ACC112 (cell line): ENCODE measurements around the gene ABCA8.
"Not testable (repeated sequence)": the region's sequence is repeated elsewhere in the genome, so short reads cannot be mapped to it uniquely, and the experiment has no call there.

ENCODE experiments used
- H2AFZ ChIP-seq: fragments of 200-600 bp; sonication (generic); one replicate; pipeline ENCODE4 v1.6.0; 2017; ENCODE audit warnings: antibody characterized with exemption, low read length; ENCODE audit not compliant: unreplicated experiment
- H3K27ac ChIP-seq: fragments of 200-600 bp; sonication (generic); 2 replicates; pipeline ENCODE4 v1.5.1; 2014; ENCODE audit warnings: low read depth, mild to moderate bottlenecking, antibody characterized with exemption, low read length, moderate library complexity
- H3K27me3 ChIP-seq: fragments of 200-600 bp; sonication (generic); 2 replicates; pipeline ENCODE4 v1.6.1; 2014; ENCODE audit warnings: mild to moderate bottlenecking, antibody characterized with exemption, low read length, moderate library complexity, mixed read lengths; ENCODE audit not compliant: insufficient read depth
- H3K36me3 ChIP-seq: fragments of 200-600 bp; sonication (generic); 2 replicates; pipeline ENCODE4 v1.6.1; 2016; ENCODE audit warnings: mild to moderate bottlenecking, antibody characterized with exemption, low read length, moderate library complexity, mixed read lengths; ENCODE audit not compliant: insufficient read depth
- H3K4me1 ChIP-seq: fragments of 200-600 bp; sonication (generic); one replicate; pipeline ENCODE4 v1.6.1; 2016; ENCODE audit warnings: low read length, mixed read lengths; ENCODE audit not compliant: insufficient read depth, unreplicated experiment, control insufficient read depth
- H3K4me3 ChIP-seq: fragments of 200-600 bp; sonication (generic); 2 replicates; pipeline ENCODE4 v1.5.1; 2014; ENCODE audit warnings: mild to moderate bottlenecking, low read depth, low read length
- H3K79me2 ChIP-seq: fragments of 200-600 bp; sonication (generic); one replicate; pipeline ENCODE4 v1.6.0; 2016; ENCODE audit warnings: low read length; ENCODE audit not compliant: control insufficient read depth, unreplicated experiment, insufficient read depth

Gene ABCA8, protein sequence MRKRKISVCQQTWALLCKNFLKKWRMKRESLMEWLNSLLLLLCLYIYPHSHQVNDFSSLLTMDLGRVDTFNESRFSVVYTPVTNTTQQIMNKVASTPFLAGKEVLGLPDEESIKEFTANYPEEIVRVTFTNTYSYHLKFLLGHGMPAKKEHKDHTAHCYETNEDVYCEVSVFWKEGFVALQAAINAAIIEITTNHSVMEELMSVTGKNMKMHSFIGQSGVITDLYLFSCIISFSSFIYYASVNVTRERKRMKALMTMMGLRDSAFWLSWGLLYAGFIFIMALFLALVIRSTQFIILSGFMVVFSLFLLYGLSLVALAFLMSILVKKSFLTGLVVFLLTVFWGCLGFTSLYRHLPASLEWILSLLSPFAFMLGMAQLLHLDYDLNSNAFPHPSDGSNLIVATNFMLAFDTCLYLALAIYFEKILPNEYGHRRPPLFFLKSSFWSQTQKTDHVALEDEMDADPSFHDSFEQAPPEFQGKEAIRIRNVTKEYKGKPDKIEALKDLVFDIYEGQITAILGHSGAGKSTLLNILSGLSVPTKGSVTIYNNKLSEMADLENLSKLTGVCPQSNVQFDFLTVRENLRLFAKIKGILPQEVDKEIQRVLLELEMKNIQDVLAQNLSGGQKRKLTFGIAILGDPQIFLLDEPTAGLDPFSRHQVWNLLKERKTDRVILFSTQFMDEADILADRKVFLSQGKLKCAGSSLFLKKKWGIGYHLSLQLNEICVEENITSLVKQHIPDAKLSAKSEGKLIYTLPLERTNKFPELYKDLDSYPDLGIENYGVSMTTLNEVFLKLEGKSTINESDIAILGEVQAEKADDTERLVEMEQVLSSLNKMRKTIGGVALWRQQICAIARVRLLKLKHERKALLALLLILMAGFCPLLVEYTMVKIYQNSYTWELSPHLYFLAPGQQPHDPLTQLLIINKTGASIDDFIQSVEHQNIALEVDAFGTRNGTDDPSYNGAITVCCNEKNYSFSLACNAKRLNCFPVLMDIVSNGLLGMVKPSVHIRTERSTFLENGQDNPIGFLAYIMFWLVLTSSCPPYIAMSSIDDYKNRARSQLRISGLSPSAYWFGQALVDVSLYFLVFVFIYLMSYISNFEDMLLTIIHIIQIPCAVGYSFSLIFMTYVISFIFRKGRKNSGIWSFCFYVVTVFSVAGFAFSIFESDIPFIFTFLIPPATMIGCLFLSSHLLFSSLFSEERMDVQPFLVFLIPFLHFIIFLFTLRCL (N-terminal part only)

DNA sequence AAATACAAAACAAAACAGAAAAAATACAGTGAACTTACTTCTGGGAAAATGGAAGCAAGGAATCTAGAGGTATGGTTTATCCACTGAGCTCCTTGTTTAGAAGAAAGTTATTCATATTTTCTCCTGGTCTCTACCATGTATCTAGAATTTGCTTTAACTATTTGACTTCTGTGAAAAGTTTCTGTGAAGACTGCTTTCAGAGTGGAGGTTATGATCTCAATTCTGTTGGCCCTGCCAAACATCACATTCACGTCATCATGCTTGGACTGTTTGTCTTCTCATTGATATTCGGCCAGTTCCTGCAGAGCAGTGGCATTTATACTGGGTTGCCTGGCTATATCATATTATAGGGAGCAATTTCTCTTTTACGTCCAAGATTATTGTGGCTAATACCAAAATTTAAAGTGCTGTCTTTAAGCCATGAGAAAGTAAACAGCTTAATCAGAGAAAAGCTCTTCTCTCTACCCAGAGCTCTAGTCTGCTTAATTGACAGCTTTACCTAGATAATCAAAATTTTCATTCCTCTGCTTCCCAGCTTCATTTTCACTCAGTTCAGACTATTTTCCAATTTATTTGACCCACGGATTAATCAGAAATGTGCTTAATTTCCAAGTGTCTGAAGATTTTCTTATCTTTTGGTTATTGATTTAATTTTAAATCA, at the start of gene ABCA8:
ABCA8 (minus strand) TSS at position 212 of the 661 bp plus-strand sequence. CDS start 13,358 bp downstream, outside the sequence.
- Histone ChIP-seq H3K36me3 (0 out of 2 replicates have a peak, but pooled peaks cover 3% of the 10 kb centered on the region), H3K4me3 (peak within 1 kb of the TSS; percentile 80), H3K27ac (peak within 1 kb of the TSS; percentile 64), H2AFZ (peak within 1 kb of the TSS; percentile 98), H3K79me2 (no peaks in the 10 kb centered on the region), H3K27me3 (no peaks in the 10 kb centered on the region), H3K4me1 (no peaks in the 10 kb centered on the region)

DNA sequence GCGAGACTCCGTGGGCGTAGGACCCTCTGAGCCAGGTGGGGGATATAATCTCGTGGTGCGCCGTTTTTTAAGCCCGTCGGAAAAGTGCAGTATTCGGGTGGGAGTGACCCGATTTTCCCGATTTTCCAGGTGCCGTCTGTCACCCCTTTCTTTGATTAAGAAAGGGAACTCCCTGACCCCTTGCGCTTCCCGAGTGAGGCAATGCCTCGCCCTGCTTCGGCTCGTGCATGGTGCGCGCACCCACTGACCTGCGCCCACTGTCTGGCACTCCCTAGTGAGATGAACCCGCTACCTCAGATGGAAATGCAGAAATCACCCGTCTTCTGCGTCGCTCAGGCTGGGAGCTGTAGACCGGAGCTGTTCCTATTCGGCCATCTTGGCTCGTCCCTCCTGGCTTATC, 49.6 kb upstream of the ABCA8 start:
- H3K4me3 ChIP-seq, H3K79me2 ChIP-seq, H3K27ac ChIP-seq, H3K36me3 ChIP-seq, H3K4me1 ChIP-seq, H3K27me3 ChIP-seq, H2AFZ ChIP-seq: not testable (repeated sequence)

DNA sequence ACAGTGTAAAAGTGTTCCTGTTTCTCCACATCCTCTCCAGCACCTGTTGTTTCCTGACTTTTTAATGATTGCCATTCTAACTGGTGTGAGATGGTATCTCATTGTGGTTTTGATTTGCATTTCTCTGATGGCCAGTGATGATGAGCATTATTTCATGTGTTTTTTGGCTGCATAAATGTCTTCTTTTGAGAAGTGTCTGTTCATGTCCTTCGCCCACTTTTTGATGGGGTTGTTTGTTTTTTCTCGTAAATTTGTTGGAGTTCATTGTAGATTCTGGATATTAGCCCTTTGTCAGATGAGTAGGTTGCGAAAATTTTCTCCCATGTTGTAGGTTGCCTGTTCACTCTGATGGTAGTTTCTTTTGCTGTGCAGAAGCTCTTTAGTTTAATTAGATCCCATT, 44.6 kb upstream of the ABCA8 start:
- not testable (repeated sequence) for H3K4me1 ChIP-seq, H2AFZ ChIP-seq, H3K27me3 ChIP-seq, H3K36me3 ChIP-seq, H3K4me3 ChIP-seq, H3K27ac ChIP-seq, H3K79me2 ChIP-seq

DNA sequence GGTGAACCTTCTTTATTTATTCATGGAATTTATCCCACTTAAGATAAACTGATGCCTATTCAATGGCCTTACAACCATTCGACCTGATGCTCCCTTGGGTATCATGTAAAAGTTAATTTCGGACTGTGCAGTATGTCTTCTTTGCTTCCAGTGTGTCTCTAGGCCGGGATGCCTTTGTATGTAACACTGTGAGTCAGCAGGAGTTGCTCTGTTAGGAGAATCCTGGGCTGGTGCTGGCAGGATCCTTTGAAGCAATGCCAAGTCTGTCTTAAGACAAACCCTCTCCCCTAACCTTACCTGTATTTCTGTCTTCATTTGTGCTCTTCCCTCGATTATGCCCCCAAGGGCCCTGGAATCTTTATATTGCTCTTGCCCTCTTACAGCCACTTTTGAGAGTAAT, 37.9 kb upstream of the ABCA8 start:
- Histone ChIP-seq H3K79me2 (no peaks in the 10 kb centered on the region), H2AFZ (no peak overlapping the region), H3K4me3 (no peak overlapping the region), H3K27ac (no peak overlapping the region), H3K27me3 (no peaks in the 10 kb centered on the region), H3K4me1 (no peaks in the 10 kb centered on the region), H3K36me3 (no peaks in the 10 kb centered on the region)

DNA sequence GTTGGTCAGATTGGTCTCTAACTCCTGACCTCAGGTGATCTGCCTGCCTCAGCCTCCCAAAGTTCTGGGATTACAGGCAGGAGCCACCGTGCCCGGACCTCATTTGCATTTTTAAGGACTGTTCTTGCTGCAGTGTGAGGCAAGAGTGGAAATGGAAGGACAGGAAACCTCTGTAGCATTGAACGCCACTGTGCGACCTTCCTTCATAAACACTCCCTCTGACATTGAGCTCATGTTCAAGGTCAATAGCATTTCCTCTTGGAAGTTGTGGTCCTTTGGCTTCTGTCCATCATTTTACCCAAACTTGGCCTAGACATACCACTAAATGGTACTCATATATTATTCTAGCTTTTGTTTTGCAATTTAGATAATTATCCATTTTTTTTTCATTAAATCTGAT, 32.8 kb upstream of the ABCA8 start:
- Histone ChIP-seq H3K27ac (no peak overlapping the region), H3K36me3 (no peaks in the 10 kb centered on the region)

DNA sequence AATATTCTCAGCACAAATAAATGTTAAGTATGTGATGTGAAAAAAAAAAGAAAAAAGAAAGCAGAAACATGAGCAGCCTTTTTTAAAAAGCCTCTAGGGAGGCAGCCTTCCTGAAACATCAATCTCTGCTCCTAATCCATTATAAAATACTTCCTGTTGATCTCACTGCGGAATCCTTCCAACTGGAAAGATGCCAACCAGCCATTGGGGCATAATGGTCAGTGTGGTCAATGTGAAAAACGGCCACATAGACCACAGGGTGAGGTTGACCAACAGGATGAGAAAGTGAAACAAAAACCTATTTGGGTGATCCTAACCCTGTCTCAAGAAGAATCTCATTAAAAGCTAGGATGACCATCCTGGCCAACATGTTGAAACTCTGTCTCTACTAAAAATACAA, 26.1 kb upstream of the ABCA8 start:
- H3K27ac ChIP-seq: no peak overlapping the region
- H3K4me3 ChIP-seq: peak overlapping the region; percentile 27; the same call in 1 of the 2 replicates
- H3K4me1 ChIP-seq: peaks cover 7% of the 10 kb centered on the region
- H2AFZ ChIP-seq: no peak overlapping the region
- H3K36me3 ChIP-seq: no peaks in the 10 kb centered on the region
- H3K27me3 ChIP-seq: no peaks in the 10 kb centered on the region
- H3K79me2 ChIP-seq: no peaks in the 10 kb centered on the region

More for the DNA sequence above, 32.8 kb upstream of the ABCA8 start:
- Histone ChIP-seq H2AFZ (no peak overlapping the region), H3K27me3 (no peaks in the 10 kb centered on the region), H3K4me1 (no peaks in the 10 kb centered on the region), H3K4me3 (no peak overlapping the region), H3K79me2 (no peaks in the 10 kb centered on the region)

DNA sequence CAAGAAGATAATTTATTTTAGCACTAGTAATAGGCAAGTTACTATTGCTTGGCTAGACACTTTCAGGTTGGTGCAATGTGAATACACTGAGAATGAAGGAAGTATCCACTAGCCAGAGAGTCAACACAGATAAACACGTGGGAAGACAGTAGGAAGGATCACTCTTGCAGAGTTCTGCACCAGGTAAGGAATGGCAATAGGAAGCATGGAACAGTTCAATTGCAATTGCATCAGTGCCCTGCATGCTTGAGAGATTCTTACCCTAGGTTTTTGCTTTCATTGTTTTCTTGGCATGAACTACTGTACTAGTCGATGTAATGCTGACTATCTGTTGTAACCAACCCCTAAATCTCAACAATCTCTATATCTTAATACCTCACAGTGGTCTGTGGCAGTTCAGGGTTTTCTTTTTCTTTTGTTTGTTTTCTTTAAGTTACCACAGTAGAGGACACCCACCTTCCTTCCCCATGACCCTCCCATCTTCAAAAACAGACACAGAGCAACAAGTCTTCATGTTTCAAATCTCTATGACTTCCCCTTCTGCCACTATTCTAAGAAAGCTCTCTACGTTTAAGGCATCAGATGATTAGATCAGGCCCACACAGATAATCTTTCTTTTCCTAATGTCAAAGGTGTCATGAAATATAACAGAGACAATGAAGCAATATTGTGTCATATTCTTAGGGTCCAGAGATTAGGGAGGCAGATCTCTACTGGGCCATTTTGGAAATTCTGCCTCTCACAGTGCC, 18.1 kb upstream of the ABCA8 start:
- H3K27ac ChIP-seq: no peak overlapping the region
- H3K4me1 ChIP-seq: no peaks in the 10 kb centered on the region
- H2AFZ ChIP-seq: no peak overlapping the region
- H3K79me2 ChIP-seq: no peaks in the 10 kb centered on the region
- H3K4me3 ChIP-seq: no peak overlapping the region
- H3K27me3 ChIP-seq: no peaks in the 10 kb centered on the region
- no peaks in the 10 kb centered on the region for H3K36me3 ChIP-seq

DNA sequence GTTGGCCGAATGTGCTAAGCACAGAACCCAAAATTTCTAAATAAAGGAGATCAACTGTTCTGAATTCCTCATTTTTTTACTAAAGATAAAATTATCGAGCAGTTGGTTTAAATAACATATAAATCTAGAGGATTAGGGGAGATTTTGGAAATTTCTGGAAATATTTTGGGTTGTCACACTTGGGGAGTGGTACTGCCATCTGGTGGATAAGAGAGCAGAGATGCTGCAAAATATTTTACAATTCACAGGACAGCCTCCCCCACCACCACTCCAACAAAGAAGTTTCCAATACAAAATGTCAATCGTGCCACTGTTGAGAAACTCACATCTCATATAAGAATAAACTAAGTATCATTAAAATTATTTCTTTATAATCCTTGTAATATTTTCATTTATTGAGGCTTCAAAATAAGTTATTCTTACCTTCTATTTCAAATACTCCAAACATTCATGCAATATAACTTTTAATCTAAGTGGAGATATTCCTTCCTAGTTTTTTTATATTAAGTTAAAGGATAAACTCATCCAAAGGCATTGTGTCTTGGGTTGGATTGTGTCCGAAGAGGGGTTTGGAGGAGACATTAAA, 17.0 kb upstream of the ABCA8 start:
- Histone ChIP-seq H3K4me1 (no peaks in the 10 kb centered on the region), H3K4me3 (no peak overlapping the region), H3K27me3 (no peaks in the 10 kb centered on the region), H2AFZ (no peak overlapping the region), H3K79me2 (no peaks in the 10 kb centered on the region), H3K27ac (no peak overlapping the region), H3K36me3 (no peaks in the 10 kb centered on the region)

DNA sequence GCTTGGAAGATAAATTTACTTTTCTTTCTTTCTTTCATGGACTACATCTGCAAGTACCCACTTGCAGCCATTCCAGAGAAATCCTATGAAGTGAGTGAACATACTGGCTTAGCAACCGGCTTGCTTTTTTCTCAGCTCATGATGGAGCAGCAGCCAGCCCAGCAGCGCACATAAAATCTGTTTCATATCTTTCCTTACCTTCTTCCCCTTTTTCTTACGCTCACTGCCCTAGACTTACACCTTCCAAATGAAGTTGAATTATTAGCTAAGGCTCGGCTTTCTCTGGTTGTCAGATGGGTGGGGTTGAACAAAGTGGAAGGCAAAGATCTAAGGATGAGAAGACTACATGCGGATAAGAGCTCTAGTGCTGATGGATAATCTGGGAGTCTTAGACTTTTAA, 13.9 kb upstream of the ABCA8 start:
- Histone ChIP-seq H3K4me3 (no peak overlapping the region), H3K79me2 (no peaks in the 10 kb centered on the region), H3K27ac (no peak overlapping the region), H3K36me3 (no peaks in the 10 kb centered on the region), H2AFZ (no peak overlapping the region), H3K4me1 (no peaks in the 10 kb centered on the region), H3K27me3 (no peaks in the 10 kb centered on the region)
